Sigmoid colon (tissue), 7 donors: ENCODE measurements around the gene STX18. TPM values are rescaled to one million over a fixed set of nuclear protein-coding genes. Genes with fewer than 3 reads are reported as not detected.

ENCODE experiments used
- DNase-seq: peaks from one replicate; pipeline ENCODE4 v3.0.0-alpha.2; 2019
- H3K27ac ChIP-seq, 4 donors: fragments of 200-600 bp; sonication (generic); one replicate each; pipeline ENCODE4 v1.5.1; 2016 to 2019; ENCODE audit warnings: mild to moderate bottlenecking in 1 of 4
- H3K27me3 ChIP-seq, 3 donors: fragments of 200-600 bp; sonication (generic); one replicate each; pipeline ENCODE4 v1.5.1; 2019; ENCODE audit warnings: mild to moderate bottlenecking in 1 of 3
- H3K36me3 ChIP-seq, 4 donors: fragments of 200-600 bp; sonication (generic); one replicate each; pipeline ENCODE4 v1.5.1; 2016 to 2019
- H3K4me1 ChIP-seq, 4 donors: fragments of 200-600 bp; sonication (generic); one replicate each; pipeline ENCODE4 v1.5.1; 2017 to 2019
- H3K4me3 ChIP-seq, 4 donors: fragments of 200-600 bp; sonication (generic); one replicate each; pipeline ENCODE4 v1.5.1; 2017 to 2019; ENCODE audit warnings: mild to moderate bottlenecking in 2 of 4, moderate library complexity in 1 of 4
- H3K9me3 ChIP-seq, 4 donors: fragments of 200-600 bp in 3 of 4; sonication (generic) in 3 of 4; one replicate each; pipeline versions ENCODE4 v1.5.1 to v1.6.1; 2013 to 2019
- EP300 ChIP-seq, 4 donors: sonication (generic); formaldehyde crosslinking; IDR thresholded peaks; one replicate each; pipeline ENCODE4 v1.6.1; 2017; ENCODE audit warnings: antibody characterized with exemption in 4 of 4
- POLR2A ChIP-seq, 2 donors: fragments of 450-650 bp; IDR thresholded peaks; one replicate each; pipeline ENCODE4 v1.6.1; 2016; ENCODE audit warnings: antibody characterized with exemption in 2 of 2, mild to moderate bottlenecking in 2 of 2, moderate library complexity in 2 of 2
- POLR2AphosphoS5 ChIP-seq, 4 donors: sonication (generic); formaldehyde crosslinking; IDR thresholded peaks; one replicate each; pipeline ENCODE4 v1.6.1; 2017; ENCODE audit warnings: antibody characterized with exemption in 4 of 4
- WGBS, 2 donors: extraction: QIAGEN DNeasy Blood & Tissue Kit; methylation state at CpG; one replicate each; pipeline ENCODE4 v1.1.7; 2013; 5-methylcytosine and 5-hydroxymethylcytosine counted together
- intact Hi-C: fragments of 100-400 bp; cut with DNase I; formaldehyde crosslinking; loops from one replicate; pipeline ENCODE4 v1.15.1; 2023
- polyA plus RNA-seq, 3 donors: library from polyadenylated mRNA; stranded (reverse); fragments of 200-250 nt; gene quantifications; one replicate each; pipeline ENCODE4 v1.2.3, GENCODE V29; 2013
- total RNA-seq, 4 donors: library from RNA; depleted of rRNA; stranded (reverse); fragments of >200 nt; gene quantifications; one replicate each; pipeline ENCODE4 v1.1.0, GENCODE V29; 2016
- TF ChIP-seq, protein P1 (sequence below), 4 experiments: fragments of 450-650 bp in 3 of 4; fragments of 200-600 bp in 1 of 4; IDR thresholded peaks; one replicate each; pipeline ENCODE4 v1.5.1; 2016 to 2019; ENCODE audit warnings: antibody characterized with exemption in 4 of 4, mild to moderate bottlenecking in 3 of 4, moderate library complexity in 2 of 4
- donor health status: healthy with polysubstance abuse.
- donor health status: Bipolar disorder and iron deficiency.
- donor health status: healthy.

Gene STX18
- total and polyA plus RNA-seq, 7 donors: 23.5 to 45.1 (median 26.3) TPM

DNA sequence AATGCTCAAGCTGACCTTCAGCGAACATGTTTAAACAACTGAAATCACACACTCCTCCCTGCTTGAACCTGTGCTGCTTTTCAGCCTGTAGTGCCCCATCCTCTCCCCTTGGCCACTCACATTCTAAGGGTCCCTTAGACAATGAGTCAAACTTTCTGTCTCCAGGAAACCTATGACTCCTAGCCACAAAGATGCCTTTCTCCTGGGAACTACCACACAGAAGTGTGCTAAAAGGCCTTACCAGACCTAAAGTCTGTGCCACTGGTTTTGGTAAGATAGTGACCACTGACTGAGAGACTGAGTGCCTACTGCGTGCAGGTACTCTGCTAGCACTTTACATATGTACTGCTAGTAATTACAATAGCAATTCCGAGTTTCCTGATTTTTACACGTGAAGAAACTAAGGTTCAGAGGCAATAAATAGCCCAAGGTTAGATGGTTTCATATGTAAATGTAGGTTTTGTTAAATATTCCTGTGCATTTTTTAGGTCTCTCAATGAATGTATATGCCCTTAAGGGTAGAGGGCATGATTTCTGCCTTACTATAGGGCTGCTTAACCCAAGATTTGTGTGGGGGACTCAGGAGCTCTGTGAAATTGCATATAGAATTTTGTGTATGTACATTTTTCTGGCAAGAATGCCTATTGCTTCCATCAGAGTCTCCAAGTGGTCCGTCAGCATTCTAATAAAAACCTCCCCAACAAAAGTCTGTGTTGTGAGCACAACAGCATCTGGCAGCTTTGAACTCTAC is 83.9 kb downstream of the STX18 start:
- no peak overlapping the region for H3K4me3 ChIP-seq
- H3K27ac ChIP-seq: no peak overlapping the region
- TF ChIP-seq, protein P1, sequence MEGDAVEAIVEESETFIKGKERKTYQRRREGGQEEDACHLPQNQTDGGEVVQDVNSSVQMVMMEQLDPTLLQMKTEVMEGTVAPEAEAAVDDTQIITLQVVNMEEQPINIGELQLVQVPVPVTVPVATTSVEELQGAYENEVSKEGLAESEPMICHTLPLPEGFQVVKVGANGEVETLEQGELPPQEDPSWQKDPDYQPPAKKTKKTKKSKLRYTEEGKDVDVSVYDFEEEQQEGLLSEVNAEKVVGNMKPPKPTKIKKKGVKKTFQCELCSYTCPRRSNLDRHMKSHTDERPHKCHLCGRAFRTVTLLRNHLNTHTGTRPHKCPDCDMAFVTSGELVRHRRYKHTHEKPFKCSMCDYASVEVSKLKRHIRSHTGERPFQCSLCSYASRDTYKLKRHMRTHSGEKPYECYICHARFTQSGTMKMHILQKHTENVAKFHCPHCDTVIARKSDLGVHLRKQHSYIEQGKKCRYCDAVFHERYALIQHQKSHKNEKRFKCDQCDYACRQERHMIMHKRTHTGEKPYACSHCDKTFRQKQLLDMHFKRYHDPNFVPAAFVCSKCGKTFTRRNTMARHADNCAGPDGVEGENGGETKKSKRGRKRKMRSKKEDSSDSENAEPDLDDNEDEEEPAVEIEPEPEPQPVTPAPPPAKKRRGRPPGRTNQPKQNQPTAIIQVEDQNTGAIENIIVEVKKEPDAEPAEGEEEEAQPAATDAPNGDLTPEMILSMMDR (IDR thresholded peaks at IDR 0.05): no peak
- no peak for TF ChIP-seq POLR2AphosphoS5 (IDR thresholded peaks at IDR 0.05)
- TF ChIP-seq EP300 (IDR thresholded peaks at IDR 0.05): no peak
- no peak for TF ChIP-seq POLR2A (IDR thresholded peaks at IDR 0.05)
- no peaks in the 10 kb centered on the region for H3K9me3 ChIP-seq
- 77 to 89% methylated on average over 5 of the region's 5 CpGs for WGBS, 2 donors
- peaks cover 14 to 66% (median 38%) of the 10 kb centered on the region in 4 donors for H3K36me3 ChIP-seq
- no peak for DNase-seq
- intact Hi-C loops: no loop called here
- H3K4me1 ChIP-seq: no peaks in the 10 kb centered on the region
- H3K27me3 ChIP-seq: no peaks in the 10 kb centered on the region

DNA sequence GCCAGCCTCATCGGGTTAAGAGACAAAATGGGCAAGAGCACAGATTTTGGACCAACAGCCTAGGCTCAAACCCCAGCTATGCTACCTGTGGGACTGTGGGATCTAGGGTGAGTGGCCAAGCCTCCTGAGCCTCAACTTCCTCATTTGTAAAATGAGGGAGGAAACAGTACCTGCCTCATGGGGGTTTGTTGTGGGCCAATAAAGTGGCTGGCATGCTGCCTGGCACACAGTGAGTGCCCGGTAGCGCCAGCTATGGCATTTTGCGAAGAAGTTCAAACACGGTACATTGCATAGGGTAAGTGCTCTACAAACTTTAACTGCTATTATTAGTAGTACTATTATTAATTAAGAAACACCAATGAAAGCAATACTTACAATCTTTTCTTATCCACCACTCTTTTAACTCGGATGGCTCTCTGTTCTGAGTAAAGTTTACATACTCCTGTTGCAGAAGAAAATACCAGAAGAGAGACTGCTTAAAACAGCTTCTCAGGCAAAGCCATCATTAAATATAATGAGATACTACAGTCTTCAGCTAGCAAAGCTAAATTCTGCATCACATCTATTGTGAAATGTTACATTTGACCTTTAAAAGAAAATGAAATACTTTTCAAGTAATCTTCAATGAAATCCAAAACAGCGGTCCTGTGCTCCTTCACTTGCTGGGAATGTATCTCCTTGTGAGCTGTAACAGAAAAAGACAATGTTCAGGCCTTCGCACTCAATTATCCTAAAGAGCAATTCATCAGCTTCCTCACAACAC is 84.9 kb downstream of the STX18 start:
- no peak overlapping the region for H3K27ac ChIP-seq
- TF ChIP-seq POLR2A (IDR thresholded peaks at IDR 0.05) (no peak), EP300 (IDR thresholded peaks at IDR 0.05) (no peak), POLR2AphosphoS5 (IDR thresholded peaks at IDR 0.05) (no peak)
- TF ChIP-seq, protein P1 (IDR thresholded peaks at IDR 0.05): no peak
- DNase-seq: no peak
- H3K4me1 ChIP-seq: no peaks in the 10 kb centered on the region
- no peak overlapping the region for H3K4me3 ChIP-seq
- H3K27me3 ChIP-seq: no peaks in the 10 kb centered on the region
- intact Hi-C loops: no loop called here
- peaks cover 14 to 75% (median 46%) of the 10 kb centered on the region in 4 donors for H3K36me3 ChIP-seq
- no peaks in the 10 kb centered on the region for H3K9me3 ChIP-seq
- 91 to 96% methylated on average over 8 of the region's 8 CpGs for WGBS, 2 donors

DNA sequence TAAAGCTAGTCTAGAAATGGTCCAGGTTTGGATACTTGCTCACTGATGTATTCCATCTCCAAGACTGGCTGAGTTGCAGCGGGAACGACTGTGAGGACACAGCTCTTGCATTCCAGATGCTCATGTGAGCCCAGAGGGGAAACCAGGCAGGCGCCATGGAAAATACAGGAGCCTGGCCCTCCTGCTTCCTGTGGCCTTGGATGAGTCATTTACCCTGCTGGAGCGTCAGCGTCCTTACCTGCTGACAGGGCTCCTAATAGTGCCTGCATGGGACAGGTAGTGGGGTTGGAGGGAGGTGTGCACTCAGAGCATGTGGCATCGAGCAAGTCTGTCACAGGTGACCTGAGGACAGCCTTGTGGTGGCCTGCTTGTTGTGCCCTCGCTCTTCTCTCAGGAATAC is 85.5 kb downstream of the STX18 start:
- H3K4me1 ChIP-seq: no peaks in the 10 kb centered on the region
- no peaks in the 10 kb centered on the region for H3K27me3 ChIP-seq
- DNase-seq: no peak
- no peak overlapping the region for H3K4me3 ChIP-seq
- 93 to 95% methylated on average over 7 of the region's 7 CpGs for WGBS, 2 donors
- peaks cover 14 to 82% (median 46%) of the 10 kb centered on the region in 4 donors for H3K36me3 ChIP-seq
- no peak overlapping the region for H3K27ac ChIP-seq
- no peaks in the 10 kb centered on the region for H3K9me3 ChIP-seq
- no peak for TF ChIP-seq POLR2A (IDR thresholded peaks at IDR 0.05)
- TF ChIP-seq, protein P1 (IDR thresholded peaks at IDR 0.05): no peak
- no peak for TF ChIP-seq EP300 (IDR thresholded peaks at IDR 0.05)
- no peak for TF ChIP-seq POLR2AphosphoS5 (IDR thresholded peaks at IDR 0.05)
- intact Hi-C loops: no loop called here

DNA sequence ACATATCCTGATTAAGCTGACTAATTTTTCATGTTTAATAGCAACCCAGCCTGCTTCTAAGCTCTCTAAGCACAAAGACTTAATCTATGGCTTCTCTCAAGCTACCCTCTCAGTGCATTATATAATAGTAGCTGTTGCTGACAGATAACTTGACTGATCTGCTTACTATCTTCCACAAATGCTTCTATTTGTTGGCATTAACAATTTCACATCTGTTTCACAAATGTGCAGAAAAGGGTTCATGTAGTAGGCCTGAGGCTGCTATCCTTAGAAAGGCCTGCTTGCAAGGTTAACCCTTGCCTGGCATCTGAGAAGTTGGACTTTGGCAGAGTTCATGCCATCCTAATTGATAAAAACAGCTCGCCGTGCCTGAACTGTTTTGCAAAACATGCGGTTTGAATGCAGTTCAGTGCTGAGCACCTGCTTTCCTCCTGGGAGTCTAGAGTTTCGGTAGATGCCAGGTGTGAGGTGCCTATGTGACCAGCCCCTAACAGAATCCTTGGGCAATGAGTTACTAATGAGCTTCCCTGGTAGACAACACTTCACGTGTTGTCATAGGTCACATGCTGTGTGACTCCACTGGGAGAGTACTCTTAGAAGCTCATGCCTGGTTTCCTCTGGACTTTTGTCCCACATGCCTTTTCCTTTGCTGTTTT is 86.5 kb downstream of the STX18 start:
- 89 to 95% methylated on average over 5 of the region's 5 CpGs for WGBS, 2 donors
- peaks cover 14 to 84% (median 46%) of the 10 kb centered on the region in 4 donors for H3K36me3 ChIP-seq
- TF ChIP-seq, protein P1 (IDR thresholded peaks at IDR 0.05): no peak
- intact Hi-C loops: no loop called here
- no peak overlapping the region for H3K27ac ChIP-seq
- DNase-seq: no peak
- H3K9me3 ChIP-seq: no peaks in the 10 kb centered on the region
- H3K4me1 ChIP-seq: no peaks in the 10 kb centered on the region
- no peak overlapping the region for H3K4me3 ChIP-seq
- H3K27me3 ChIP-seq: no peaks in the 10 kb centered on the region
